ENCODE measurements around the gene TMEM175.

DNA sequence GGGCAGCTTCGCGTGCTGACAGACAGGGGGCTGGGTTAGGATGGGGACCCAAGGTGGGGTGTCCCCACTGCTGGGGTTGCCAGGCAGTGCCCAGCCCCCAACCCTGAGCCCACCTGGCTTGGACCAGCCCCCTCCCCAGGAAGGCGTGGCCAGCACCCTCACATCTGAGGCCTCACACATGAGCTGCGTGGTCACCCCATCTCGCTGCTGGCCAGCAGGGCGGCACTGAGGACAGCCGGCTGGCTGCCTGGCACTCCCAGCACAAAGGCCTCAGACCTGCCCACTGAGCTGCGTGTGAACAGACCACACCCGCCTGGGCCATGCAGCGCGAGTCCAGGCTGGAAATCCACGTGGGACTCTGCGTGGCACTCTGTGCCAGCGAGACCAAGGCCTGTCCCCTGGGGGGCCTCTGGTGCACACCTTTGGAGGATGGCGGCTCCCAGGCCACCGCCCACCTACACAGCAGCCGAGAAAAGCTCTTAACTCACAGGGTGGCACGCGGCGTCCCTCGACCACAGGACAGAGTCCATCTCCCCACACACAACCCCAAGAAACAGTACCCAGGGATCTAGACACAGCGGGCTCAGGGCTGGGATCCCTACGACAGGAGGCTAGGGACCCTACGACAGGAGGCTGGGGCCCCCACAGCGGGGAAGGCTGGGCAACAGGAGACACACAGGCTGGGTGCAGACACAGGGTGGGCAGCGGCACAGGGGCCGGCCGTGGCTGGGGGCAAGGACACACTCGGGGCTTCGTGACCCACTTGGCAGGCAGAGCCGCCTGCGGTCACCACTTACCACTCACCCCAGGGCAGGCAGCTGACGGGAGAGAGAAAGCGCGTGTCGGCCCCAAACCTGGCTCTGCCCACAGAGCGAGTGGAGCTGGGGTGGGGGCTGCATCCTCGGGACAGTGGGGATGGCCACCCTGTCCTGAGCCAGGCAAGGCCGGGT is 31.3 kb downstream of the TMEM175 start:
- no peak for TF ChIP-seq POLR2A (IDR thresholded peaks at IDR 0.05)
- no peak for TF ChIP-seq POLR2AphosphoS5 (IDR thresholded peaks at IDR 0.05)
- TF ChIP-seq, protein P1, sequence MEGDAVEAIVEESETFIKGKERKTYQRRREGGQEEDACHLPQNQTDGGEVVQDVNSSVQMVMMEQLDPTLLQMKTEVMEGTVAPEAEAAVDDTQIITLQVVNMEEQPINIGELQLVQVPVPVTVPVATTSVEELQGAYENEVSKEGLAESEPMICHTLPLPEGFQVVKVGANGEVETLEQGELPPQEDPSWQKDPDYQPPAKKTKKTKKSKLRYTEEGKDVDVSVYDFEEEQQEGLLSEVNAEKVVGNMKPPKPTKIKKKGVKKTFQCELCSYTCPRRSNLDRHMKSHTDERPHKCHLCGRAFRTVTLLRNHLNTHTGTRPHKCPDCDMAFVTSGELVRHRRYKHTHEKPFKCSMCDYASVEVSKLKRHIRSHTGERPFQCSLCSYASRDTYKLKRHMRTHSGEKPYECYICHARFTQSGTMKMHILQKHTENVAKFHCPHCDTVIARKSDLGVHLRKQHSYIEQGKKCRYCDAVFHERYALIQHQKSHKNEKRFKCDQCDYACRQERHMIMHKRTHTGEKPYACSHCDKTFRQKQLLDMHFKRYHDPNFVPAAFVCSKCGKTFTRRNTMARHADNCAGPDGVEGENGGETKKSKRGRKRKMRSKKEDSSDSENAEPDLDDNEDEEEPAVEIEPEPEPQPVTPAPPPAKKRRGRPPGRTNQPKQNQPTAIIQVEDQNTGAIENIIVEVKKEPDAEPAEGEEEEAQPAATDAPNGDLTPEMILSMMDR (IDR thresholded peaks at IDR 0.05), result no peak

Data from prostate gland (tissue), 2 donors.